Effector CD8-positive, alpha-beta T cell (primary cell): ENCODE data around the gene NEUROG1.

Source experiments
- DNase-seq: peaks from one replicate; lab custom pipeline; 2025; lab: John Stamatoyannopoulos, UW

Gene NEUROG1

DNA sequence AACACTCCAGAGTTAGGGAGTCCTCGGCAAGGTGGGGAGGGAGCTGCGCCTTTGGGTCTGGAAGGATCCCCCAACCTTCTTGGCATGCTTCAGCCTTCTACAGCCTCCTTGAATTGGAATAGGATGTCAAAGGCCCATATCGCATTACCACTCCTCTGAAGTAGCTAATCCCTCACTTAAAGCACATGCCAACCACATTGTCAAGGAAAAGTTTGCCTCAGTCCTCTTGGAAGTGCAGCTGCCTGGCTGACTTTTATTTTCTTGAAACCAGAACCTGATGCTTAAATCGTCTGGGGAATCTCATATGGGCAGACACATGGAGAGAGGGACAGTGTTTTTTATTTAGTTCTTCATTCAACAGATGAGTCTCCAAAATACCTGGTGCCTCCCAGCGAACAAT is 28.6 kb upstream of the NEUROG1 start:
- DNase-seq = no peak

DNA sequence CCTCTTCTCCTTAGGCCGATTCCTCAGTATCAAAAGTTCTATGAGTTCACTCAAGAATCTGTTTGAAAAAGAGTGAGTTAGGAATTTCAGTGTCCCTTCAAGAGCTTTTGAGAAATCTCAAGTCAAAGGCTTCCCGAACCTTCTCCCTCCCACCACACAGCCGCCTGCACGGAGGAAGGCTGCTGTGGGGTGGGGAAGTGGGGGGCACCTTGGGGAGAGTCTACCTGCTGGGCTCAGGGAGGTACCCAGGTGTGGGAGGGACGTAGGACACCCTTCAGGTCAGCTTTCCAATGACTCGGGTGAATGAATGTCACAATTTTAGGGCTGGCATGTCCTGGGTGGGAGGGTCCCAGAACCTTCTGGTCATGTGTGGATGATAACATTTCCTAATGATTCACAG is 25.5 kb upstream of the NEUROG1 start:
- no peak for DNase-seq

DNA sequence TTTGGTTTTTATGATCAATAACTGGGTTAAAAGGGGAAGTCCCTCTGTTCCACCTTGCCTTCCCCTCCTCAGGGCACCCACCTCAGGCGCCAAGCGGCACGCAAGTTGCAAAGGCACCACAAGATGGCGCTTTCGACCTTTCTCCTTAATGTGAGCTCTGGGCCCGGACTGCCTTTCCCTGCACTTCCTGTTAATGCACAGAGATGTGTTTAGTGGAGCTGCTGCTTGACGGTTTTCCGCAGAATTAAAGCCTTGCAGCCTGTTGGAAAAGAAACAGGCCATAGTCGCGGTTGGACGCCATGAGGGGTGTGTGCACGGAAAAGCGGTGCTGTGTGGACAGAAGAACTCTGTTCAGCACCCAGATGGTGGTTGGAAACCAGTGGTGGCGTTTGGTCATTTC is 25.1 kb upstream of the NEUROG1 start:
- DNase-seq = peak; percentile 3

DNA sequence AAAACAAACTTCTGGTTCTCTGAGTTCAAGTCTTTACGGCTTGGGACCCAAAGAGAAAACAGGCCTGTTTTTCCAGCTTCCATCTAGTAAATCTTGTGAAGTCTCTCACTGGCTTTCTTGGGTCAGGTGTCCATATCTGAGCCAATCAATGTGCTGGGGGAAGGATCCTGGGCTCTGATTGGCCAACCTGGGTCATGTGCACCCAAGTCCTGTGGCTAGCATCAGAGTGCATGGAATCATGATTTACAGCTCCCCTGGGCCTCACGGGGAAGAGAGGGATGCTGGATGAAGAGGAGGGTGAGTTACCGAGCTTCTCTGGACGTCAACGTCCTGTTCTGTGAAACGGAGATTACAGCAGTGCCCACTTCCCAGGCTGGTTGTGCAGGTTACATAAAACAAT is 23.6 kb upstream of the NEUROG1 start:
- DNase-seq = no peak

DNA sequence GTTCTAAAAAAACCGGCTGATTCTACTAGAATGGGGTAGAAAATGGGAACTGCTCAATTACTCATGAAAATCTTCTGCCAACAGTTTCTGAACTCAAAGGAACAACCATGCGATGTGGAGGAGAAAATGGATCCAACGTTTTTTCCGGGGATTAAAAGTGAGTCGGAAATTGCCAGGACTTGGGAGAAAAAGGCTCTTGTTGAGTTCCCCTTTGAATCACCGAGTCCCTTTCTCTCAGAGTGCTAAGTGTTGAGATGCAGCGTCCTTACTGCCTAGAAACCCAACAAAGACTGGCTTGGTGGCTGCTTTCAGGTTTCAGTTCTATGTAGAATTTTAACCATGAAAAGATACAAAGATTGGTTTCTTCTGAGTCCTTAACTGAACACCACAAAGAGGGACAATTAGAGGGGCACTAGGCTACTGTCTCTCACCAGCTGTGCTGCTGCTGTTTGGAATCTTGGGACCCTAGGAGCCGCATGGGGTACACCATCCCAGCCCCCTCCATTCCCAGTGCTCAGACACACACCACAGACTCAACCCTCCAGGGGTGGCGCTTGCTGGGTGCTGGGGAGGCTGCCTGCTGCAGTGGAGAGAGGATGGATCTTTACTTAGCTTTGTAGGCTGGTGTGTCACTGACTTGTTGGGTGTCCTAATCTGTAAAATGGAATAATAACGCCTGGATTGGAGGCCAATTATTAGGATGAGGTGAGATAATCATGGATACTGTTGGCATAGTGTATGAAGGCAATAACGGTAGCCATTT is 21.5 kb upstream of the NEUROG1 start:
- no peak for DNase-seq

DNA sequence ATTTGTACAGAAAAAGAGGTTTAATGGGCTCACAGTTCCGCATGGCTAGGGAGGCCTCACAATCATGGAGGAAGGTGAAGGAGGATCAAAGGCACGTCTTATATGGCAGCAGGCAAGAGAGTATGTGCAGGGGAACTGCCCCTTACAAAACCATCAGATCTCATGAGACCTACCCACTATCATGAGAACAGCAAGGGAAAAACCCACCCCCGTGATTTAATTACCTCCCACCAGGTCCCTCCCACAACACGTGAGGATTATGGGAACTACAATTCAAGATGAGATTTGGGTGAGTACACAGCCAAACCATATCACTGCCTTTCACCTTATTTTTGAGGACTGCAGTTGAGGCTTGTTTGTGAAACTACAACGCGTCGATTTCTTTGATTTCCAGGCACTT is 20.9 kb upstream of the NEUROG1 start:
- no peak for DNase-seq

DNA sequence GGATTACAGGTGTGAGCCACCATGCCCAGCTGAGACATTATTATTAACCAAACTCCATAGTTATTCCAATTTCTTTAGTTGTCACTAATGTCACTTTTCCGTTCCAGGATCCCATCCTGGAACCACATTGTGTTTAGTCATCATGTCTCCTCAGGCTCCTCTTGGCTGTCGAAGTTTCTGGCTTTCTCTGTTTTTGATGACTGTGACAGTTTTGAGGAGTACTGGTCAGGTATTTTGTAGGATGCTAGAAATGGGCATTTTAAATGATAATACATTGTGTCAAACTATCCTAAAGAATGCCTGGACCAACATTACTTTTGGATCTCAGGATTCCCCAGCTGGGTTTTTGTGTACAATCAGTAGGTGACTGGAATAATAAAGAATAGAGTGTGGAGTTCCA is 19.8 kb upstream of the NEUROG1 start:
- no peak for DNase-seq

DNA sequence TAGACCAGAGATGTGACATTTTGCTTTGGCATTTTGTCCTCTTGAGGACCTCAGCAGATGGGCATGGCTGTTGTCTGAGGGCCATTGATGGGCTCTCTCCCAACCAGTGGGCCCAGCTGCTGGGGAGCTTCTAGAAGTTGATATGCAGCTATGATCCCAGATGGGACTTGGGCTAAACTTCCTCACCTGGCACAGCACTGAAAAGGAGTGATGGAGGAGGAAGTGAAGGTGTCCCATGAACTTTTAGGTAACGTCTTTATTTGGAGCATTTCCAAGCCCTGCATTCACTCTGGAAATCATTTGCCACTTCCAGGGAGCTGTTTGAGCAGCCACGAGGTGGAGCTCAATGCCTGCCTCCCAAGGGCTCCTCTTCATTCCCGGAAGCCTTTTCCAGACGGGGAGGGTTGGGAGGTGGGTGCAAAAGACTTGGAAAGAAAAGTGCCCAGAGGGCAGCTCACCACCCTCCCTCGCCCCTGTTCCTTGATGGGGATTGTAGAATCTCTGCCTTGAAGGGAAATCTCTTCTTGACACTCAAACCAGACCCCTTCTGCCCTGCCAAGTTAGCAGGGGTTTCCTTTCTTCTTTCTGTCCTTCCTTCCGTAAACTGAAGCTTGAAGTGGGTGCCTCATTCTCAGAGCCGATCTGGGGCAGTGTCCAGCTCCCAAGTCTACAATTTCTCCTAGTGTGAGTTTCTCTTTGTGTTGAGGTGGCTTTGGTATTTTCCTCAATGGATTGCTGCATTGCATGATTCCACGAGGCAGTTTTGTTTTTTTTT is 18.1 kb upstream of the NEUROG1 start:
- no peak for DNase-seq

DNA sequence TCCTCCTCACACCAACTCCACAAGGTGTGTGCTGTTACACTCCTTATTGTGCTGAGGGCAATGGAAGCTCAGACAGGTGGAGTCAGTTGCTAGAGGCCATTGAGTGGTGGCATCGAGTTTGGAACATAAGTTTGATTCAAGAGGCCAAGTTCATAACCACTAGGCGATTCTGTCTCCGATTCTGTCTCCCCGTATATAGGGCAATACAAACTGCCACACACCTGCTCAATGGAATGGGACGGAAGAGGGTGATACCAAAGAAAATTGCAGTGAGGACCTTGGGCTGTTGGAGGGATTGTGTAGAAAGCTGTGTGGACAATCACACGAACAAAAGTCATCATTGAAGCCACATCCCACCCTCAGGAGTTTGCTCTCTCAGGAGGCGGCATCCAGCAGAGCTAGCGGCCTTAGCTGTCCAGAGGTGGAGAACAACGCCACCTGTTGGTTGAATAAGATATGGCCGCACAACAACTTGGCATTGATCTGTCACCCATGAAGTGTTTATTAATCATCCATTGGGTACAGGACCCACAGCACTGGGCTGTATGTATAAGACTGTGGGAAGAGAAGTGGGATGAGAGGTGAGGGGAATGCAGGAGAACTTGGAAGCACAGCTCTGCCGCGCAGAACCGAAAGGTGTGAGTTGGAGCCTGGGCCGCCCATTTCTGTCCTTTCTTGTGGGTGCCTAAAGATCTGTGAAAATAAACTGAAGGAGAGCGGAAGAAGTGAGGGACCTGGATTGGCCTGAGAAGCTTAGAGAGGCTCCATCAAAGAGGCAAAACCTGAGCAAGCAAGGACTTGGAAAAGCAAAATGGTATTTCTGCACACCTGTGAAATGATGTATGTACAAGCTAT is 16.1 kb upstream of the NEUROG1 start:
- peak; percentile 2 for DNase-seq

DNA sequence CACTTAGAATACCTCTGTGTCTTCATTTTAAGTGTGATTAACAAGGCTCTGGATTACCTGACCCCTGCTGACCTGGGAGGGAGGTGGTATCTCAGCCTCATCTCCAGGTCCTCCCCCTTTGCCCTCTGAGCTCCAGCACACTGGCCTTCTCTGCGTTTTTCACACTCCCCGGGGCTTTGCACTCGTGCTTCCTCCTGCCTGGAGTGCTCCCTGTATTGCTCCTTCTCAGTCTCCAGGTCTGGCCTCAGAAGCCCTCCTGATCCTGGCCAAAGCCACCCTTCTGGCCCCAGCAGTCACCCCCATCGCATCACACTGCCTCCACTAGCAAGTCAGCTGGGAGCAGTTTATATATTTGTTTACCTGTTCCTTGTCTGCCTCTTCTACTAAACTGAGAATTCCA is 13.6 kb upstream of the NEUROG1 start:
- DNase-seq = no peak

DNA sequence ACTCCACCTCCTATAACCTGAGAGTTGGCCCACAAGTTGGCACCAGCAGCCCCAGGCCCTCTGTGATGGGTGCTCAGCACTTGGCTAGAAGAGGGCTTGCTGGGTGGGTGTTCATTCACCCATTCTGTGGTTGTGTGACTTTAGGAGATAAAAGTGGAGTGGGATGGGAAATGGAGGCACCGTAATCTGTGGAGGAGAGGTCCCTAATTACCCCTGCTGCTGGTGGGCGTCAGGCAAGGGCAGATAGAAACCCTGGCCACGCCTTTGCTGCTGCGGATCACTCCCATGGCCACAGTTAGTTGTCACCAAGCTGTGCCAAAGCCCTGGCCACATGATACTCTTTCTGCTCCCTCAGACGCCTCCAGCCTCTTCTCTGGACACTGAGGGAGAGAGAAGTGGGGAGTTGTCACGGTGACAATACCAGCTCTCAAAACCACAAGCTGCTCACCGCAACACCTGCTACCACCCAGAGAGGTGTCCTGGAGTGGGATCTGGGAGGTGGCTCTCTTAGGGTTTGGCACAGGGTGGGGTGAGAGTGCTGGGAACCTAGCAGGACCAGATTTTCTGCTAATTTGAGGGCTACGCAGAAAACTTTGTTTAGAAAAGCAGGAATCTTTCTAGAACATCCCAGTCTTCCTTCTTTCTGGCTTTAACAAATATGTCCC is 12.0 kb upstream of the NEUROG1 start:
- no peak for DNase-seq

DNA sequence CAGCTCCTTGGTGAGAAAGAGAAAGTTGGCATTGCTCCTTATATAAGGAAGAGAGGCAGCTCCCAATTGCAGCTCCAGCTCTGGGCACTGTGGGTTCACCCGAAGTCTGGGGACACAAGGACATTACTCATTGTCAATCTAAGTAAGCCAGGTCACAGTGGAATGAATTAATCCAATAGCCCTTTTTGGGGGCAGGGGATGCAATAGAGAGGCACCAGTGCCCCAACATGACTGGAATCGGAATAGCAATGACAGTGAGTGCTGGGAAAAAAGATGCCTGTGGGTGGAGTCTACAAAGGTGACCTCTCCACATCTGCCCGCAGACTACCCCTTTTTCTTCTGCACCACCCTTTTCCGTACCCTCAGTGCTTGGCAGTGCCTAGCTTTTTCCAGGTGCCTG is 11.1 kb upstream of the NEUROG1 start:
- no peak for DNase-seq

DNA sequence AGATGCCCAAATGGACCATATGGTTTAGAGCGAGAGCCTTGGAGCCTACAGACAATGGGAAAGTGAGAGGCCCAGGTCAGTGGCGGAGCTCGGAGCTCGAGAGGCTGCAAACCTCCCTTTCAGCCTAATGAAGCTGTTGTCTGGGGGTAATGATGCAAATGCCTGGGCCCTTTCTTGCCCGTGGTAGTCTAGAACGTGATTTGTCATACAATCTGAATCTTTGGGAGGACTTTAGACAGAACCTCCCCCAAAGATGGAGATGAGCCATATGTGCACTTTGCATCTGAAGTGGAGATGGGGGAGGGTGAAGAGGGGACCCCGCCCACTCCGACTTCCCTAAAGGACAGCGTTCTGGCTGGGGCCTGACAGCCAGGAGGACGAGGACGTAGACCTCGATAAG is 10.3 kb upstream of the NEUROG1 start:
- DNase-seq = no peak

DNA sequence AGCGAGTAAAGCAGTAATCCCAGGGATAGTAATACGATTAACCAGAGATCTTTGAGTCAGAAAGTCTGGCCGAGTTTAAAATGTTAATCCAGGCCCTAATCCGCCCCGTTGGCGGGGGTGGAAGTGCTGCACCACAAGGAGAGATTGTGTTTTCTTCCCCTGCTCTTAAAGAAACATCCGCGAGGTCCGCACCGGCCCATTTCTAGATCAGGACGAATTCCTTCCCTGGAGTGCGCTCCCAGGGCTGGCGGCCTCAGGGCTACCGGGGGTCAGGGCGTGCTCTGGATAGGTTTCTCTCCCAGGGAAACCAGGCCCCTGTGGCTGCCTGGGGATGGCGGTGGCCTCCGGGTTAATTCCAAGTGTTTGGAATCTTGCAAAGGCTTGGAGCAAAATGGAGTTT is 9.3 kb upstream of the NEUROG1 start:
- no peak for DNase-seq

DNA sequence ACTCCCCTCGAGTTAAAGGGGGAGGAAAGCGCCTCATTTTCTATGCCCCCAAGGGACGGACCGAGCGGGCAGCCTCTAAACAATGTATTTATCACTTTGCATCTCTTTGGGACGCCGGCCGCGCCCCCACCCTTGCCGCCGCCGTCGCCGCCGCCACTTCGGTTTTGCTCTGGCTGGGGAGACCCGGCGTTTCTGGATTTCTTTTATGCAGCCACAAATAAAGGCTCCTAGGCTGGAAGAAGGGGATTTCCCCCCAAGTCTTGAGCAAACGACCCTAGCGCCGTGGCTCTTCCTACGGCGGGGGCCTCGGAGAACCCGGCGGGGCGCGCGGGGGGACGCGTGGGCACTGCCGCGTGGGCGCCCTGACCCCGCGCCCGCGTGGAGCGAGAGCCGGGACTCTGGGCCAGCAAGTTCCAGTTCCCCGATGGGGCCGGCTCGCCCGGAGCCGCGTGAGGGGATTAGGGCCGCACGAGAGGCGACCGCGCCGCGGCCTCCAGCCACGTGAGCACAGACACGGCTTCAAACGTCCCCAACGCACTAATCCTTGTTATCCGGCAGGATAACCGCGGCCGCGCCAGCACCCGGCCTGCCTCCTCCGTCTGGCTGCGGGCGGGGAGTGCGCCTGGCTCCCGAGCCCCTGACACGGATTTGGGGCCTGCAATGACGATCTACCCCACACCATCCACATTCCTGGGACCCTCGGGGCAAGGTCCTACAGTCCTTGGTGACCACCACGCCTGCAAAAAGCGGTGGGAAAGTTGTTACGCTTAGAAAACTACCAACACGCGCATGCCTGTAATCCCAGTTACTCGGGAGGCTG is 7.9 kb upstream of the NEUROG1 start:
- no peak for DNase-seq

DNA sequence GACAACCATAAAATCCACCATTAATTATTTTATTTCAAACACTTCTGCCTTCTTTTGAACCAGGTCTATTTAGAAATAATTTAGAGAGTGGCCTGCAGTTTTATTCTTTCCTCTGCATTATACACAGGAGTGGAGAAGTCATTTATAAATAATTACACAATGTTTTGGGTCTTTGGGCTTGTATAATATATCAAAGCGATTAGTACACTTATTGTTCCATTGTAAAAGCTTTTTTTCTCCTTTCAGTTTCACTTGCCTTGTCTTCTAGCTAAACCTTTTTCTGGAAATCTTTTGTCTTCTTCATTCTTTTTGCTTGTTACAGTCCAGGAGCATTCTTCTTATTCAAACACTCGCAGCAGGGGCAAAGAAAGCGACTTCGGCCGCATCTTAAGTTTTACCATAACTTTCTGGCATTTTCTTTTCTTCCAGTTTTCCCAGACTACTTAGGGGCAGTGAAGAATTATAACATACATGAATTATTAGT is 7.3 kb upstream of the NEUROG1 start:
- no peak for DNase-seq

DNA sequence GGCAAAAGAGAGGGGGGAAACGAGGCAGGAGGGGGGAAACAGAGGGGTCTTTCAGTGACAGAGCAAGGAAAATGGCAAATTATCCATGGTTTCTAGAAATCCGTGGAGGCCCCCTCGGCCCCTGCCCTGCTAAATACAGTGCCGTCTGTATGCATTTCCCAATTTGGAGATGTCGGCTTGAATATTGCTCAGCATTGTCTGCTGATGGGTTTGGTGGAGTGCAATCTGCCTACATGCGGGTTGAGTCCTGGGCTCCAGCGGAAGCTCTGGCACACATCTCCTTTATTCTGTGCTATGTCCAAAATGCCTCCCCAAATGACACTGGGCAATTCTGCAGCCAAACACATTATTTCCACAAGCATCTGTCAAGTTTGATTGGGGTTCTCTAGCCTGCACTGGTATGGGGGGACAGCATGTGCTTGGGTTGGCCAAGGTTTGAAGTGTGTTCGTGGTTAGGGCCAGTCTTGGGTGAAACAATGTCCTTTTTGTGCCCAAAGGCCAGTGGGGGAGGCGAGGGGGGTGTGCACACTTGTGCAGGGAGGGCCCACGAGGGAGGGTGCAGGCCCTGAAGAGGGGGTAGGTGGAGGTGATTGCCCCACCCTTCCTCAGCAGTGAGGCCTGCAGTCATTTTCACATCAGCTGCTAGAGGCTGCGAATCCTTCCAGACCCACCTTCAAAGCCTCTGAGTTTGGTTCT is 6.2 kb upstream of the NEUROG1 start:
- no peak for DNase-seq

DNA sequence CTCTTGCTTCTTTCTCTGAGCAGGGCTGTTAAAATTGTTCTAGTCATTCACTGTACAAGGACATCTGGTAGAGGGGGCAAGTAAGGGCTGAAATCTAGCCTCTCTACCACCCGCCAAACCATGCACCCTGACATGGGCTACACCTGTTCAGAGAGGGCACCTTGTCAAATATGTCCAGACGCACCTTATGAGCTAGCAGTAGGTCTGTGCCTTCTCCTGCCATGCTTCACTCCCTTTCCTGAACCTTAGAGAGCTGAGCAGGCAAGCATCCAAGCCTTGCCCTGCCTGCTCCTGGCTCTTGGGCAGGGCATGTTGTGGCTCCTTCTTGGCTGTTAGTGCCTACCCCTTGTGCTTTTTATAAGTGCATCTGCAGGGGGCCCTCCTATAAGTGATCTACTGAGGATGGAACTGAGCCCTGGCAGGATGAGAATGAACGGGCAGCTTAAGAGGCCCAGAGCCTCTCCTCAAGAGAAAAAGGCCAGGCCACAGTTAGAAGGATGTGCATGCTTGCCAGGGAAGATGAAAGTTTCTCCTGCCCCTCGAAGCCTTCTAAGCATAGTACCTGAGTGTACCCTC is 3.8 kb upstream of the NEUROG1 start:
- no peak for DNase-seq

DNA sequence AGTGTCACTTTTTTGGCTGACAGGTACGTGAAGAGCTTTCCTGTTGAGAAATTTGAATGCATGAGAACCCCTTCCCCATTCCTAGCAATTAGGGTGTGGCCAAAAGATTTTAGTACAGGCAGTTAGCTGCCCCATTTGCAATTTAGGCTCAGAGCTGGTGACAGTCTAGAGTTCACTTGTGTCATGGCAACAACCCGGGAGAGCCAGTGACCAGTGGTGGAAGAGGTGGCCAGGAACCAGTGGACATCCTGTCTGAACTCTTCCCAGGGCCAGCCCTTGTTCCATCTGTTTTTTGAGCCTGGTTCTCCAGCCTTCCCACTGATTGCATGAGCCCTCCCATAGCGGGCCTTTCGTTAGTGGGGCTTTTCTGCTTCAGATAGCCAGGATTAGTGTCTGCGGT is 2.5 kb upstream of the NEUROG1 start:
- no peak for DNase-seq

DNA sequence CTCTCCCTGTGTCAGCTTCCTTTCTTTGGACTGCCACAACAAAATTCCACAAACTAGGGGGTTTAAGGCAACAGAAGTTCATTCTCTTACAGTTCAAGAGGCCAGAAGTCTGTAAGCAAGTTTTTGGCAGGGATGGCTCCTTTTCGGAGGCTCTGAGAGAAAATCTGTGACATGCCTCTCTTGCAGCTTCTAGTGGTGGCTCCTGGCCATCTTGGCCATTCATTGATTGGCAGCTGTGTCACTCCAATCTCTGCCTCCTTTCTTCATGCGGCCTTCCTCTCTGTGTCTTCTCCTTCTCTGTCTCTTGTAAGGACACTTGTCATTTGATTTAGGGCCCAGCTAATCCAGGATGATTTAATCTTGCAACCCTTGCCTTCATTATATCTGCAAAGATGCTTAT is 2.0 kb upstream of the NEUROG1 start:
- DNase-seq = no peak
